Measurements from ENCODE around the gene MYL6B.

MYL6B gene

DNA sequence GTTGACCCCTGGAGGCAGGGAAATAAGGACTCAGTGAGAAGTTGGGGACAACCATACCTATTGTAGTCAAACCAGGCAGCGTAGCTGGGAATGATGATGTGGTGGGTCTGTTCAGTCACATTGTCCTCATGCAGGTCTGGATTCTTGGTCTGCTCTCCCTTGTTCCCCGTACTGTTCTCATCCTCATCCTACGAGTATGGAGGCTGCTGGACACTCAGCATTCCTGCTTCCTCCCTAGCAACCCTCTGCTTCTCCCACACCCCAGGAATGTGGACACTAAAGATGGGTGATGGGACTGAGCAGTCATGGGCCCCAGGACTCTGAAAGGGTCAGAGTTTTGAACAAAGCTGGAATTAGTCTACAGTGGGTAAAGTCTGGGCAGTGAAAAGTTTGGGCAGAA is 26.0 kb downstream of the MYL6B start:
- no peak for DNase-seq

DNA sequence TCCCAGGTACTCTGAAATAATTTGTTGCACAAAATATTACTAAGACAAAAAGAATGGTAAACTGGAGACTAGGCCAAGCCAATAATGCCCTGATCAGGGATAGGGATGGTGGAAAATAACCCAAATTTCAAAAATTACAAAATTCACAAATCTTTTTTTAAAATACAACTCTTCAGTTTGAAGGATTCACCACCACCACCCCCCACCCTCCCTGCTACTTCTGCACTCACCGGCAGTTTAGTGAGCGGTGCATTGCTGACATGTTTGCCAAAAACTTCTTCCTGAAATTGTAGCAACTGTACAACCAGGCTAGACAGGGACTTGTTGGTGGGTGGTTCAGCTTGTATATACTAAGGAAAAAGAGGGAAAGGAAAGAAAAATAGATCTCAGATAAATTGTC is 34.6 kb downstream of the MYL6B start:
- no peak for DNase-seq

DNA sequence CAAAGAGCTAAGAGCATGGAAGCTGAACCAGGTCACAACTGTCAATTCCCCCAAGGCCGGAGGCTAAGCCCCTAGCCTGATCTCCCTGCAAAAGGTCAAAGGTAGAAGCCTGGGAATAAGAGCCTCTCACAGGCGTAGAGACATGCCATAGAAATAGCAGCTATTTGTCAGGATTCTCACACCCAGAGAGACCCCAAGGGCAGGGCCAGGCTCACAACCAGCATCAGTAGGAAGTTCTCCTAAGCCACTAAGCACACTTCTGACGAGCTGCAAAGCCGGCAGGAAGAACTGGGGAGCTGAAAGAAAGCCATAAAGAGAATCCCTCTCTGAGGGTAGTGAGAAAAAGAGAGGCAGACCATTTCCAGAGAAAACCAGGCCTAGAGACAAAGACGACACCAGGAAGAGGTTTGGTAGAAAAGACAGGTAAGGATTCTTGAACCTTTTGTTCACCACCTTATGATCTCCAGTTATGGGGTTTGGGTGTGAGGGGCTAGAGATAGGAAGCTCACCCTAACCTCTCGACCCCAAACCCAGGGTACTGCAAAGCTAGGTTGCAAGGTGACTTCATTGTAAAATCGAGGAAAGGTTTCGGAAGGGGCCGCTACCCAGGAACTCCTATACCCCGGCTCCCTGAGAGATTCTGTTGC is 35.9 kb downstream of the MYL6B start:
- peak; percentile 69 for DNase-seq

DNA sequence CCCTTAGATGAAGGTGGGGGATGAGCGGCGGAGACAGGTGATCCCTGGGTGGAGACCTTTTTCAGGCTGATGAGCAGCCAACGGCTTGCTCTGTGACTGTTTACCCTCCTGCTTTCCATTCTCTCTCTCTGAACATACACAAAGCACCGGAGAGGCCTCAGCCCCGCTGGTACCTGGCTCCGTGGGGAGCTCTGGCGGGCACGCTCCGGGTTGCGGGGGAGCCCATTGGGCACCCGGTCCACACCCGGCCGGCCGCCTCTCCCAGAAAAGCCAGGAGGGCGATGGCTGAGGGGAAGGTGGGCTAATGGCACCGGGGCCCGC is 36.4 kb downstream of the MYL6B start:
- DNase-seq = no peak

DNA sequence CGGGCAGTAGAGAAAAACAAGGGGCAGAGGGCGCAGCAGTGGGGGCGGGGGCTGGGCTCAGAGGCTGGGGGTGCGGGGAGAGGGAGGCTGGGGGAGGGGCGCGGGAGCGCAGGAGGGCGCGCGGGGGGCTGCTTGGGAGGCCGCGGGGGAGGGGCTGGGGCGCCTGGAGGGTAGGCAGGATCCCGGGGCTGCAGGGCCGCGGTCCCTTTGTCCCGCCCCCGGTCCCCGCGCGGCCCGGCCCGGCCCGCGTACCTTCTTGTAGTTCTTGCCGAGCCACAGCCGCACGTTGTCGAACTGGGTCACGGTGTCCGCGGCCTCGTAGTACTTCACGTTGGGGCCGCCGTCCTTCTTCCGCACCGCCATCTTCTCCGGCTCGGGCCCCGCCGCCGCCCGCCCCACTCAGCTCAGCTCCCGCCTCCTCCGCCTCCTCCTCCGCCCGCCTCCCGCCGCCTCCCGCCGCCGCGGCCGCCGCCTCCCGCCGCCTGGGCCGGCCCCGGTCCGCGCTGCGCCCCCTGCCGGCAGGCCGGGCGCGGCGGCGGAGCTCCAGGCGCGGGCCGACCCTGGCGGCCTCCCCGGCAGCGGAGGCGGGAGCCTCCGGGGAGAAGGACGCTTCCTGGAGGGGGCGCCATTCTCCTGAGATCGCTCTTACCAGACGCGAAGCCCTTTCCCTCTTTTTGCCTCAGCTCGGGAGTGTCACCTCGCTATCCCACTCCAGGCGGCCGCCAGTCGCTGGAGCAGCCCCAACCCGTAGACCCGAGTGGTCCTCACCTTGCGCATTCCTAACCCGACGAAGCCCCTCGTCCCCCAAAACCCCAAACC is 36.9 kb downstream of the MYL6B start, which contains the start of gene SMARCC2:
Gene SMARCC2 (minus strand): TSS at position 385 of the 819 bp plus-strand sequence. CDS start 22 bp downstream, at position 363.
- DNase-seq = peak; percentile 98

- DNase-seq = peak; percentile 96
Measured at GRCh38 chr12:56189918-56190694, 37.7 kb downstream of the MYL6B start.

GRCh38 chr12:56190695-56191155 is 38.3 kb downstream of the MYL6B start:
- DNase-seq = no peak

DNA sequence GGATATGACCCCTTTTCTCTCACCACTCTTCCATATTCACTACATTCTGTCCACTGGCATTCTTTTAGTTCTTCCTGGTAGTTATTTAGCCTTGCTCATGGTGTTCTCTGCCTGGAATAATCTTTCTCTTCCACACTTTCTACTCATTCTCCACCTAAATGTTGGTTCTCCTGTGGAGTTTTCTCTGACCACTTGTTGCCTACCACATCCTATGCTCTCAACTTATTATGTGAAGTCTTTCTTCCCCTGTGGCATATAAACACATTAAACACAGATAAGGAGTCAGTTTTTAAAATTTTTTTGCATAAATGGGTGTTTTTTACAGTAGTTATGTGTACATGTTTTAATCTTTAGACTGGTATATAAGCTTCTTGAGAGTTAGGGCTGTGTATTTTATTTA is 40.2 kb downstream of the MYL6B start:
- DNase-seq = no peak

GRCh38 chr12:56193025-56193578 is 40.7 kb downstream of the MYL6B start:
- DNase-seq = peak; percentile 83

DNA sequence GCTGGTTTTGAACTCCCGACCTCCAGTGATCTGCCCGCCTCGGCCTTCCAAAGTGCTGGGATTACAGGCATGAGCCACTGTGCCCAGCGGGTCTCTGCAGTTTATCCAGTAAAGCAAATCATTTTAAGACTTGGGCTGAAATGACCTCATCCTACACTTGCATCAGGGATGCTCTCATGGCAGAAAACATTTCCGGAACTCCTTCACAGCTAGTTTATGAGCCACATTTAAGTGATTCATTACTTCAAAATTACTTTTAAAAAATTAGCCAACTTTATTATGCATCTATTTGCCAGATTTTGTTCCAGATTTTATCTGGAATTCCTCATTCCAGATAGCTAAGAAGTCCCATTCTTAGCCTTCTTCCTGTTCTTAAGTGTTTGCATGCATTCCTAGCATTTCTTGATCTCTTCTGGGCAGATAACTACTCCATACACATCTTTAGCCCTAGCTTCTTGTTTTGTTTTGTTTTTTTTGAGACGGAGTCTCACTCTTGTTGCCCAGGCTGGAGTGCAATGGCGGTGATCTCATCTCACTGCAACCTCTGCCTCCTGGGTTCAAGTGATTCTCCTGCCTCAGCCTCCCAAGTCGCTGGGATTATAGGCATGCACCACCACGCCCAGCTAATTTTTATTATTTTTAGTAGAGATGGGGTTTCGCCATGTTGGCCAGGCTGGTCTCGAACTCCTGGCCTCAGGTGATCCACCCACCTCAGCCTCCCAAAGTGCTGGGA is 44.6 kb downstream of the MYL6B start:
- peak; percentile 85 for DNase-seq

DNA sequence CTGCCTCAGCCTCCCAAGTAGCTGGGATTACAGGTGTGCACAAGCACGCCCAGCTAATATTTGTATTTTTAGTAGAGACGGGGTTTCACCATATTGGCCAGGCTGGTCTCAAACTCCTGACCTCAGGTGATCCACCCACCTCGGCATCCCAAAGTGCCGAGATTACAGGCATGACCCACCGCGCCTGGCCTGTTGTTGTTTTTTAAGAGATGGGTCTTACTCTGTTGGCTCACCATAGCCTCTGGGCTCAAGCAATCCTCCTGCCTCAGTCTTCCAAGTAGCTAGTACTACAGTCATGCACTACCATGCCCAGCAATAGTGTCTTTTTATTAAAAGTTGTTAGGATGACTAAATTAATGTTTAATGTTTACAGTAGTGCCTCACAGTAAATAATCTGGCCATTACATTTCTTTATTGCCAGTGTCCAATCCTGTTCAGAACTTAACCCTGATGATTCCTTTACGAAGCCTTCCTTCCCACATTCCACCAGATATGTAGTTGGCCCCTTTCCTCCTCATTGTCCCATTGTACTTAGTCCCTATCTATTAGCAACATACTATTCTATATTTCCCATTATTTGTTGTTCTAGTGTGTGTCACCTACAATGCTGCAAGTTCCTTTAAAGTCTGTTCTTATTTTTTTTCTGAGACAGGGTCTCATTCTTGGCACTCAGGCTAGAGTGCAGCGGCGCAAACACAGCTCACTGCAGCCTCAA is 45.7 kb downstream of the MYL6B start:
- DNase-seq = no peak

GRCh38 chr12:56198836-56199235 is 46.4 kb downstream of the MYL6B start:
- DNase-seq = no peak

GRCh38 chr12:56202366-56202765 is 50.0 kb downstream of the MYL6B start:
- DNase-seq = no peak

- no peak for DNase-seq
Measured at GRCh38 chr12:56202838-56203237, 50.5 kb downstream of the MYL6B start.

GRCh38 chr12:56204275-56204674 is 51.9 kb downstream of the MYL6B start:
- DNase-seq = no peak

GRCh38 chr12:56205445-56205844 is 53.1 kb downstream of the MYL6B start:
- DNase-seq = no peak

DNA sequence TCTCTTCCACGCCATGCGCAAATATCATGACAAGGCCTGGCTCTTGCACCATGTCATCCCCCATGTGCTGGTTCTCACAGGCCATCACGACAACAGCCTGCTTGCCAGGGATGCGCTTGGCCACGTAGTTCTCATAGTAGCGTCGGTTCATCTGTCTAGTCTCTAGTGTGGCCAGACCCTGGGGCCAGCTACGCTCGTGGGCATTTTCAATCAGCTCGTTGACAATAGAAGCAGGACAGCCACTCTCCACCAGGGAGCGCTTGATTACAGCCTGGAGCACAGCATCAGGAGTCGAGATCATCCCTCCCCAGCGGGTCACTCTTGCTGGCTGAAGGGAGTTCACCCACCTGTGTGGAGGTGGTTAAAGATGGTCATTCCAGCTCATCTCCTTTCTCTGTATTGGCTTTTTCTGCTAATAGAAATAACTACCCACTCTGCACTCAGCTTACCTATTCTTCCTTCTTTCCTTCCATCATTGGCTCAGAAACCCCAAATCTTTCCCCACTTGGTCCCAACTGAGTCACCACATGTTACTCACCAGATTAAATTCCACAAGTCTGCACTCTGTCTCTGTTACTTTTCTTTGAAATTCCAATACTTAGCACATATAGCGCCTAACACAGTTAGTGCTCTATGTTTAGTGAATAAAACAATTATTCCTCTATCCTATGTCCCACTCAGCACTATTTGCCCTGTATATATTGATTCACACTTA is 54.2 kb downstream of the MYL6B start:
- DNase-seq = peak; percentile 89

Measured in islet precursor cell (in vitro differentiated cells).